Activated T-cell treated with anti-CD3 and anti-CD28 coated beads, Interleukin-2, amount 50 U/mL, for 4 hours (primary cell): ENCODE measurements around the gene SYN1. TPM values are rescaled to one million over a fixed set of nuclear protein-coding genes. Genes with fewer than 3 reads are reported as not detected.

Experiments
- ATAC-seq, 2 donors: fragments of 200-7000 bp; cut with Tn5 transposase; one replicate each; pipeline ENCODE4 v1.10.0; 2021
- DNase-seq: peaks from one replicate; pipeline ENCODE4 v3.0.0-alpha.2; 2020
- H3K27me3 Mint-ChIP-seq: one replicate; pipeline ENCODE4 v1.8.0; 2021; ENCODE audit warnings: low read depth, mixed read lengths
- H3K36me3 Mint-ChIP-seq: one replicate; pipeline ENCODE4 v1.8.0; 2022; ENCODE audit warnings: mixed read lengths; ENCODE audit not compliant: insufficient read depth
- H3K4me1 Mint-ChIP-seq: one replicate; pipeline ENCODE4 v1.8.0; 2021; ENCODE audit warnings: low read depth, mixed read lengths
- H3K4me3 Mint-ChIP-seq: one replicate; pipeline ENCODE4 v1.8.0; 2021; ENCODE audit warnings: mild to moderate bottlenecking, moderate library complexity, mixed read lengths
- H3K9me3 Mint-ChIP-seq: one replicate; pipeline ENCODE4 v1.8.0; 2021; ENCODE audit warnings: mixed read lengths
- total RNA-seq, 3 donors: library from RNA; stranded (reverse); gene quantifications; one replicate each; pipeline ENCODE4 v1.2.1, GENCODE V29; 2021

Gene SYN1
- total RNA-seq, 3 donors from 2014 or later = 0.23 to 0.43 (median 0.24) TPM

DNA sequence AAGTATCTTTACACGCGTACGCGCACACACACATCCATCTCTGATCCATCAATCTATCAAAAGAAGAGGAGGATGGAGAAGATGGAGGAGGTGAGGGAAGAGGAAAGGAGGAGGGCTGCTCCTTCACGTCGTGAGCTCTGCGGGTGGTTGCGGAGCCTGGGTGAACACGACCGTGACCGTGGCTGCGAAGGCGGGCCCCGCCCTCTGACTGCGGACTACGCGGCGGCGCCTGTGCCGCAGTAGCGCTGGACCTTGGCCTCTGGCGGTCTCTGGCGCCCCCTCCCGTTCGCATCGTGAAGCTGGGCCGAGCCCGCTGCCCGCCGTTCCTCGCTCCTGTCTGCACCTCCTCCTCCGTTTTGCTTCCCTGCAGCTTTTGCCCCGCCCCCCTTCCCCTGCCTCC lies 96.4 kb downstream of the SYN1 start:
- Mint-ChIP-seq H3K4me3 (peak overlapping the region; percentile 66), H3K36me3 (no peaks in the 10 kb centered on the region), H3K4me1 (peaks cover 3% of the 10 kb centered on the region), H3K27me3 (no peaks in the 10 kb centered on the region), H3K9me3 (no peaks in the 10 kb centered on the region)
- DNase-seq (peak; percentile 79), ATAC-seq (peak; percentile 98 to 100)

Other genes with a start within 250 kb of the SYN1 start
- gene ZNF157, start 249.3 kb downstream of the SYN1 start, total RNA-seq = under 1 TPM; 0.40 to 0.78 (median 0.73) TPM
- 10 to 100 TPM; 10.0 to 13.2 (median 12.5) TPM for gene ZNF41, start 136.6 kb downstream of the SYN1 start, total RNA-seq
- 100 to 1,000 TPM in 1 of 3 donors, 10 to 100 TPM in 2; 93.0 to 103 (median 97.3) TPM for gene ARAF, start 58.7 kb downstream of the SYN1 start, total RNA-seq
- gene TIMP1, start 37.4 kb downstream of the SYN1 start, total RNA-seq = 10 to 100 TPM; 10.4 to 32.1 (median 15.9) TPM
- 1 to 10 TPM; 1.2 to 1.8 (median 1.6) TPM for gene CFP, start 10.1 kb upstream of the SYN1 start, total RNA-seq
- 10 to 100 TPM; 70.3 to 79.6 (median 76.2) TPM for gene ELK1, start 30.7 kb upstream of the SYN1 start, total RNA-seq
- 100 to 1,000 TPM; 168 to 175 (median 168) TPM for gene UXT, start 39.3 kb upstream of the SYN1 start, total RNA-seq
- 1 to 10 TPM; 5.4 to 7.6 (median 7.6) TPM for gene ZNF81, start 217.0 kb upstream of the SYN1 start, total RNA-seq